SJSA1 (cell line): Measurements from ENCODE around the gene MYPN. TPM values are rescaled to one million over a fixed set of nuclear protein-coding genes. Genes with fewer than 3 reads are reported as not detected.
A peak's percentile ranks its signal among the peaks of the same experiment; 100 is the strongest.
"Not testable (repeated sequence)": the region's sequence is repeated elsewhere in the genome, so short reads cannot be mapped to it uniquely, and the experiment has no call there.

ENCODE experiments used
- DNase-seq, 2 experiments: peaks; one replicate each; pipeline ENCODE4 v3.0.0-alpha.2; 2015 to 2020; ENCODE audit warnings: low spot score in 2 of 2, low read depth in 1 of 2
- H3K27ac ChIP-seq: fragments of 250-450 bp; sonication (Bioruptor Pico); 2 replicates; pipeline ENCODE4 v1.5.1; 2020; ENCODE audit warnings: mild to moderate bottlenecking, moderate library complexity
- H3K27me3 ChIP-seq: fragments of 250-450 bp; sonication (Bioruptor Pico); replicated peaks from 2 replicates; pipeline ENCODE4 v1.5.1; 2020; ENCODE audit warnings: mild to moderate bottlenecking, moderate library complexity
- H3K36me3 ChIP-seq: fragments of 250-450 bp; sonication (Bioruptor Pico); 2 replicates; pipeline ENCODE4 v1.5.1; 2020; ENCODE audit warnings: mild to moderate bottlenecking
- H3K4me1 ChIP-seq: fragments of 250-450 bp; sonication (Bioruptor Pico); replicated peaks from 2 replicates; pipeline ENCODE4 v1.6.1; 2021; ENCODE audit warnings: mild to moderate bottlenecking
- H3K4me3 ChIP-seq: fragments of 250-450 bp; sonication (Bioruptor Pico); 2 replicates; pipeline ENCODE4 v1.5.1; 2020; ENCODE audit warnings: mild to moderate bottlenecking
- H3K9me3 ChIP-seq: fragments of 250-450 bp; sonication (Bioruptor Pico); replicated peaks from 2 replicates; pipeline ENCODE4 v1.5.1; 2020; ENCODE audit warnings: mild to moderate bottlenecking
- total RNA-seq: library from RNA; depleted of rRNA; stranded (reverse); fragments of >200 nt; shearing (Covaris generic); gene quantifications from 2 replicates; pipeline ENCODE4 v1.2.3, GENCODE V29; 2014

The MYPN gene
- total RNA-seq, 1 experiment from 2014 or later: 0.39 TPM

DNA sequence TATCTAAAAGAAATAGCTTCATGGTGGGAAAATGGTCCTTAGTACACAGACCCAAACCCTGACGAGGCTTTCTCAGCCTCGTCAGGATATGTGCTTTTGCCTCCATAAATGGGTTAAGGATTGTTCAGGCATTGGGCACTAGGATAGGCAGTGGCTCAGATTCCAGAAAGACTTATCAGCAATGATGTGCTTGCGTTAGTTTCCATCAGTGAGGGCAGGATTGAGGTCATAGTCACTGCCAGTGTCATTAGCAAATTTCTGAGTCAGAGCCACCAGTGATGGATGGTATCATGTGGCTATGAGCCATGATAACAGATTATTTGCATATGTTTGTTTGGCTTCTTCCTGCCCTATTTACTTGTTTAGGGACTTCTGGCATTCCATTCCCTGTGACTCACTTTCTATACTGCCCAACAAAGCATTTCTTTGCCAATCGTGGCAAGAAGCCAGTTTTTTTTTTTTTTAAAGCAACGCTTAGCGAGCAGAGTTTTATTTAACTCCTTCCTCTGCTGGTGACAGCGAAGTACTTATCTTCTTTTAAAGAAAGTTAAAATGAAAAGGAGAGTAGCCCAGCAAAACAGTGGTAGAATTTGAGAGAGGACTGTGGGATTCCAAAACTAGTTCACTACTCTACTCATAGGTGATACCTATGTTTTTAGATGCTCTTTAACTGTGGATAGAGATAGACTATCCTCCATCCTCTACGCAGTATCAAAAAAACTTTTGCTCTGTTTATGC lies 44.4 kb downstream of the MYPN start:
- Histone ChIP-seq H3K9me3 (no peaks in the 10 kb centered on the region), H3K27me3 (no peaks in the 10 kb centered on the region), H3K4me1 (peaks cover 41% of the 10 kb centered on the region), H3K36me3 (no peaks in the 10 kb centered on the region), H3K4me3 (no peak overlapping the region), H3K27ac (peak overlapping the region; percentile 79)
- peak; percentile 92 to 98 for DNase-seq

DNA sequence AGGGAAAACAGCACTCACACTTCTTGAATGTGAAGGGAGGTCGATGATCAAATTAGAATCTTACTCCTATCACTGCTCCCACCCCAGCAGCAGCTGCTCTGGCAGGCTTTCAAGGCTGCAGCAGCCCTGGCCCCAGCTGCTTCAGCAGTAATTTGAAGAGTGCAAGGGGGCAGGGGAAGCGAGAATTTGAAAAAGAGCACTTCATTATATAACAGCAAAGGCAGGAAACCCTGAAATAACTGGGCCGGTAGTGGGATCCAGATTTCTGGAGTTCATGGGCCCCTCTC lies 44.9 kb downstream of the MYPN start:
- DNase-seq: no peak
- Histone ChIP-seq H3K27me3 (no peaks in the 10 kb centered on the region), H3K36me3 (no peaks in the 10 kb centered on the region), H3K4me1 (peaks cover 41% of the 10 kb centered on the region), H3K27ac (peak overlapping the region; percentile 36), H3K4me3 (no peak overlapping the region), H3K9me3 (no peaks in the 10 kb centered on the region)

DNA sequence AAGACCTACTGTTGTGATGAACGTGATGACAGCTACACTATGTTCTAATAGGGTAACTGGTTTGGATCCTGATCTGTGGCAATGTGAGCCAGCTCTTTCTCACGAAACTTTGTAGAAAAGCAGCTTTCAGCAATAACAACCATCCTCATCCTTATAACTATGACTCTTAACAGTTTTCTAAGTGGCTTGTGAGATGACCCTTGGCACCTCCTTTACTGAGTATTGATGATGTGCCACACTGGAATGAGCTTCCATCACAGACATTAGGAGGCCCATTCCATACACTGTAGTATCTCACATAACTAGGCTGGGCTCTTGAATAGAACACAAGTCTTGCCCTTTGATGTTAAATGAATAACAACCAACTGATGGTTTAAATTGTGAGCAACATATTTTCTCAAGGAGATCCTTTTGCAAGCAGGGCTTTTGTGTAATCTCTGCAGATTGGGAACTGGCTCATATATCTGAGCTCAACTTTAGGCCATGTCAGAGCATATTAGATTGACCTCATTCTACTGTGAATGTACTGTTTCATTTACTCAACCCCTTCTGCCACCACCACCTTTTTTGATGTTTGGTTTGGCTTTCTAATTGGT lies 46.4 kb downstream of the MYPN start:
- H3K9me3 ChIP-seq: no peaks in the 10 kb centered on the region
- no peak for DNase-seq
- no peak overlapping the region for H3K4me3 ChIP-seq
- H3K4me1 ChIP-seq: peaks cover 41% of the 10 kb centered on the region
- H3K27me3 ChIP-seq: no peaks in the 10 kb centered on the region
- no peaks in the 10 kb centered on the region for H3K36me3 ChIP-seq
- no peak overlapping the region; the same call in 1 of the 2 replicates for H3K27ac ChIP-seq

DNA sequence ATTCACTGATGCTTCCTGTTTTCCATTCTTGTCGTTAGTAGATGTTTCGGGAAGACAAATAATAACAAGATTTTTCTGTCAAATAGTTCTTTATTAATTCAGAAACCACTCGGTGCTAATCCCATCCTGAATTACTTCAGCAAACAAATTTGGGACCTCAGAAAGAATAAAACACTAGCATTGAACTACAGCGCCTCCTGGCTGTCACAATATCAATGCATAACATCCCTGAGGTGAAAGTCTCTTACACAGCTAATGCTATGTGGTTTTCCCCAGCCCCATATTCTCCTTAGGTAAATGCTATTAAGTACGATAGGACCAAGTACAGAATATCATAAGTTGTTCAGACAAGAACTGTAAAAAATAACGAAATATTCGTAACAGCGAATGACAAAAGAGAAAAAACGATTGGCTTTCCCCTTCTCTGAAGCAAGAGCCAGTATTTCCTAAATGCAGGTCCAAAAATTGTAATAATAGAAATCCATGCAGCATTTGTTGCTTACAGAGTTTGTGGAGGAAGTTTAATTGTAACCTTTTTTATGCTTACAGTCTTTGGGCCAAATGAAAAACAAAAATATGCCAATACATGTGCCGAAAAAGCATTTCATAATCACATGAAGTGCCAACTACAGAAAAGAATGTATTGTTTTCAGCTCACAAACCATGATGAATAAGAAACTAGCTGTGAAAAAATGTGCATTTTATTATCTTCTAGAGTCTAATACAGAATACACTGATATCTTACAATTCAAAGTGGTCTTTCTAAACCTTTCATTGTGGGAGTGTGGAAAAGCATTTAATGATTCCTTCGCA lies 47.3 kb downstream of the MYPN start:
- no peaks in the 10 kb centered on the region for H3K9me3 ChIP-seq
- H3K27ac ChIP-seq: no peak overlapping the region
- H3K4me1 ChIP-seq: peaks cover 41% of the 10 kb centered on the region
- H3K27me3 ChIP-seq: no peaks in the 10 kb centered on the region
- H3K36me3 ChIP-seq: no peaks in the 10 kb centered on the region
- no peak overlapping the region for H3K4me3 ChIP-seq
- DNase-seq: peak; percentile 54 to 55

DNA sequence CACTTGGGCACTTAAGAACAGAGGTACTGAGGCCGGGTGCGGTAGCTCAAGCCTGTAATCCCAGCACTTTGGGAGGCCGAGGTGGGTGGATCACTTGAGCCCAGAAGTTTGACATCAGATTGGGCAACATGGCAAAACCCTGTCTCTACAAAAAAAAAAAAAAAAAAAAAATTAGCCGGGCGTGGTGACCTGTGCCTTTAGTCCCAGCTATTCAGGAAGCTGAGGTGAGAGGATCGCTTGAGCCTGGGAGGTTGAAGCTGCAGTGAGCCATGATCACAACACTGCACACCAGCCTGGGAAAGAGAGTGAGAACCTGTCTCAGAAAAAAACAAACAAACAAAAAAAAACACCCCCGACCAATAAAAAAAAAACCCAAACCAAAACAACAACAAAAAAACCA lies 48.2 kb downstream of the MYPN start:
- not testable (repeated sequence) for DNase-seq, H3K4me3 ChIP-seq, H3K9me3 ChIP-seq, H3K27ac ChIP-seq, H3K27me3 ChIP-seq, H3K36me3 ChIP-seq
- H3K4me1 ChIP-seq: peaks cover 41% of the 10 kb centered on the region

DNA sequence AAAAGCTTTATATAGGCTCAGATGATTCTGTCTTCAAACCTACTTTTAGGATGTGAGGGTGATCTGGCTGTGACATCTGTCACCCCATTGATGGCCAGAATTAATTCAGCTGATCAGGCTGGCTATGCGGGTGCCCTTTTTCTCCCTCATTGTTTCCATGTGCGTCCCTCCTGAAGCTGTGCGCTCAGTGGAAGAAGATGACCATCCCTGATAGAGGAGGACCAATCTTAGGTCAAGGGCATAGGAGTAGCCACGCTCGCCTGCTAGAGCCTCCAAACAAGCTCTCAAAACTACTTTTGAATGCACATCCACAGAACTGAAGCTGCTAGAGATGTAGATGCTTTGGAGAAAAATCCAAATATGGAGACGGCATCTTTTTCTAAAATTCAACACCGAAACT lies 48.7 kb downstream of the MYPN start:
- no peaks in the 10 kb centered on the region for H3K36me3 ChIP-seq
- no peak overlapping the region for H3K4me3 ChIP-seq
- H3K27ac ChIP-seq: no peak overlapping the region
- H3K9me3 ChIP-seq: no peaks in the 10 kb centered on the region
- H3K27me3 ChIP-seq: no peaks in the 10 kb centered on the region
- H3K4me1 ChIP-seq: peaks cover 39% of the 10 kb centered on the region
- DNase-seq: no peak

DNA sequence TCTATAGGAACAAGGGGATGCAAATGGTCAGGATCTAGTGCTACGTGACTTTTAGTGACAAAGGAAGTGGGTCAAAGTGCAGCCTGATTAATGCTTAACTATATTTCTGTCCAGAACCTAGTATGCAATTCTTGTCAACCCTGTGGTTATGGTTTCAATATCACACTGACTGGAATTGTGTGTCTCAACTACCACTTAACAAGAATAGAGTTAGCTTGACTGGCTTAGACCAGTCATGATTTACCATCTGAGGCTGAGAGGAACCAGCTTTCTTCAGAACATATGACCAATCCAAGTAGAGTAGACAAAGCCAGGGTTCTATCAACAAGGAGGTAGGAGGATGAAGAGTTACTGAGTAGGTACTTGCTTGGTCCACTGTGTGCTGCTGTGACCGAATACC lies 54.4 kb downstream of the MYPN start:
- no peak overlapping the region for H3K4me3 ChIP-seq
- no peaks in the 10 kb centered on the region; the same call in 1 of the 2 replicates for H3K9me3 ChIP-seq
- H3K27me3 ChIP-seq: no peaks in the 10 kb centered on the region
- DNase-seq: no peak
- H3K36me3 ChIP-seq: no peaks in the 10 kb centered on the region
- H3K27ac ChIP-seq: no peak overlapping the region
- no peaks in the 10 kb centered on the region for H3K4me1 ChIP-seq

DNA sequence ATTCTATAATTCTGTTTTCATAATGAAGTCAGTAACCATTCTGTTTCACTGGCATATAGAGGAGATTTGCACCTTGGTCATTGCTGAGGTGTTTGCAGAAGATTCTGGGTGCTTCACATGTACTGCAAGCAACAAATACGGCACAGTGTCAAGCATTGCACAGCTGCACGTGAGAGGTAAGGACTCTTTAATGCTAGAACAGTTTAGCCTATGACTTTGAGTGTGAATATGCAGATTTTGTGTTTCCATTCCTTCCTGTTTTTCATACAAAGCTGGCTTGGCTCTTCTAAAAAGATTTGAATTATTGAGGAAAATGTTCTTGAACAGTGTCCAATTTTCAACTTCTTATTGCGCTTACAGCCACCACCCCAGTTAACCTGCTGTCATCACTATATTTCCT lies 56.4 kb downstream of the MYPN start:
- H3K27ac ChIP-seq: no peak overlapping the region
- DNase-seq: no peak
- no peaks in the 10 kb centered on the region; the same call in 1 of the 2 replicates for H3K9me3 ChIP-seq
- H3K27me3 ChIP-seq: no peaks in the 10 kb centered on the region
- no peaks in the 10 kb centered on the region for H3K4me1 ChIP-seq
- no peak overlapping the region for H3K4me3 ChIP-seq
- H3K36me3 ChIP-seq: no peaks in the 10 kb centered on the region

DNA sequence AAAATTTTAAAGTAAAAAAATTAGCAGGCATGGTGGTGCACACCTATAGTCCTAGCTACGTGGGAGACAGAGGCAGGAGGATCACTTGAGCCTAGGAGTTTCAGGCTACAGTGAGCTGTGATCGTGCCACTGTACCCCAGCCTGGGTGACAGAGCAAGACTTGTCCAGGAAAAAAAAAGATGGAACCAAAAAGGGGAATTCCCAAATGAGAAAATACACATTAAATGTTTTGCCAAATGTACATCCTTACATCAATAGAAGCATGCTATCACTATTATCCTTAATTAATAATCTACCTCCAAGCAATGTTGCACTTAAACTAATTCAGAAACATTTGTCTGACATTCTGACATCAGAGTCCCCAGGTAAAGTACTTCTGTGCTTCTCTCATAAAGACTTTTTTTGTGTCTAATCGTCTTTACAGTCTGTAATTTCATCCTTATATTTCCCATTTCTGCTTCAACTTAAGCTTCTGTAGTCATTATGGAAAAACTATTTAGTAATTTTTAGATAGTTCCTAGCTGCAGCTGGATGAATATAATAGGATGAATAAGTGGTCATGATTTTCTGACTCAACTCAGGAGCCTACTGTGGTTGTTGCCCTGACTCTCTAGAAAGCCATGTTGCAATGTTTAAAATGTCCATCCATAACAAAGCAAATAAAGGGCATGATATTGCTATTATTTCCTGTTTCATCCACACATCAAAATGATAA lies 57.7 kb downstream of the MYPN start:
- Histone ChIP-seq H3K36me3 (no peaks in the 10 kb centered on the region), H3K4me3 (no peak overlapping the region), H3K9me3 (no peaks in the 10 kb centered on the region; the same call in 1 of the 2 replicates), H3K27ac (no peak overlapping the region), H3K4me1 (no peaks in the 10 kb centered on the region), H3K27me3 (no peaks in the 10 kb centered on the region)
- no peak for DNase-seq

DNA sequence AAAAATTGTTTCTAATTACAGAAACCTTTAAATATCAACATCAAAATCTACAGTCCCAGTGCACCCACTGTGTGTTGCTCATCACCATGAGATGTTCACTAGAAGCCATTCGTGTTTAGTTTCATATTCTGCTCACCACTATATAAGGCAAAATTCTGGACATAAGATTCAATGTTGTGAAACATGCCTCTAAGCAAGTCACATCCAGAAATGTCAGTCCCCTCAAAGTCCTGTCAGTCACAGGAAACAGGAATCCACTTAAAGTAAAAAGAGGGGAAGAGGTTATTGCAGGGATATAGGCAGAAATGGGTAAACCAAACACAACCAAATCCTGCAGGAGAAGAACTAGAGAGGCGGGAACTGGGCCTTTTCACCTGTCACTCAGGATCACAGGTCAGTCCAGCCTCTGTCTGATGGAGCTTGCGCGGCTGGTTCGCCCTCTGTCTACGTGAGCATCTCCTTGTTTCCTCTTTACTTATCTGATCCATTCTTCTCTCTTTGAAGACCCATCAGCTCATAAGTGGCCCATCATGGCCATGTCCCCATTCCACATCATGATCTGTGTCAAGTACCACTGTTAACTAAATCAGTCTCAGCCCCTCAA lies 58.4 kb downstream of the MYPN start:
- Histone ChIP-seq H3K27ac (no peak overlapping the region), H3K36me3 (no peaks in the 10 kb centered on the region)

DNA sequence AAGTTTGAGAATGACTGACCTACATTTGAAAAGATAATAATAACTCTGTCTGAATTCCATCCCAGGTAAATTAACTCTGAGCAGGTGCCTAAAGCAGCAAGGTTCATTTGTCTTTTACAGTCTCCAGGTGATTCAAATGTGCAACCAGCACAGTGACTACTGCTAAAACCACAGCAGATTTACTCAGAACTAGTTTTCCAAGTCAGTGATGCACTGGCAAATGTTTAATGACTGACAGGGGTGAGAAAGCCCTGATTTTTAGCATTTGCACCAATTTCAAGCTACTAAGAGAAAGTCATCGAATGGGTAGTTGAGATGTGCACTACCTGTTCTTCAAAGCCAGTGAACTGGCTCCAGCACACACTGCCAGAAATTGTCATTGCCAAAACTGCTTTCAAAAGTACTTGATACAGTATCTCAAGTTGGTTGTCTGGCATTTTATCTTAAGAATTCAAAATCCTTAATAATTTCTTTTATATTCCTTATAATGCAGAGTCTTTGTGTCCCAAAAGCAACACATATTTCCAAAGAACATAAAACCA lies 62.3 kb downstream of the MYPN start:
- no peak for DNase-seq
- Histone ChIP-seq H3K4me3 (no peak overlapping the region), H3K9me3 (no peaks in the 10 kb centered on the region), H3K36me3 (no peaks in the 10 kb centered on the region), H3K27ac (no peak overlapping the region), H3K27me3 (no peaks in the 10 kb centered on the region), H3K4me1 (no peaks in the 10 kb centered on the region)

More for the DNA sequence above, 58.4 kb downstream of the MYPN start:
- Histone ChIP-seq H3K4me3 (no peak overlapping the region), H3K4me1 (no peaks in the 10 kb centered on the region), H3K27me3 (no peaks in the 10 kb centered on the region), H3K9me3 (no peaks in the 10 kb centered on the region; the same call in 1 of the 2 replicates)
- no peak for DNase-seq

DNA sequence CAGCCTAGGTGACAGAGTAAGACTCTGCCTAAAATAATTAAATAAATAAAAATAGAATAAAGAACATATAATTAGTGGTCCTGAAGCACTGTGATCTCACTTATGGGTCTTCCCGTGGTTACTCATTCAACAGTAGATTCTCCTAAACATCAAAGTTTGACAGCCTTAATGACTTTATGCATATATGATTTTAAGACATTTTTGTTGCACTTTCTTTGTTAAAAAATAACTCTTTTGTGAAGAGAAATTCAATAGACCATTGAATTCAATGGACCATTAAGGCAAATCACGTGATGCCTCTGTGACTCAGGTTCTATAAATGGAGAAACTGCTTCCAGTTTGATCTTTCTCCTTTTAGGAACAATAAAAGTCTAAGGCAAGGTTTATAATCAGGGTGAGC lies 63.0 kb downstream of the MYPN start:
- Histone ChIP-seq H3K9me3 (no peaks in the 10 kb centered on the region), H3K27ac (no peak overlapping the region), H3K27me3 (no peaks in the 10 kb centered on the region), H3K4me3 (no peak overlapping the region), H3K36me3 (no peaks in the 10 kb centered on the region), H3K4me1 (no peaks in the 10 kb centered on the region)
- DNase-seq: no peak

DNA sequence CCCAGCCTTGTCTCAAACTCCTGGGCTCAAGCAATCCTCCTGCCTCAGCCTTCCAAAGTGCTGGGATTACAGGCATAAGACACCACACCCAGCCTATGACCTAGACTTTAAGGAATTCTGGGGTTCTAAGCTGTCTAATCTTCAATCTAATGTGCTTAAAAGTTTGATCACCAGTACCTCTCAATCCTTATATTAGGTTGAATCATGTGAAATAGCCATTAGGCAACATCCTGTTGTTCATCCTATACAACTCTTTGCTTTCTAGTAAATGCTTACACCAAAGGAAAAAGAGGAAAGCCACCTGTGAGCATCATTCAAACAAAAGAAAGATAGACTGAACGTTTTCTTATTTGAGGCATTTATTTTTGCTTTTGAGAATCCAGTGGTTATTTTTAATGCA lies 66.7 kb downstream of the MYPN start:
- DNase-seq: no peak
- H3K4me1 ChIP-seq: no peaks in the 10 kb centered on the region
- no peak overlapping the region for H3K4me3 ChIP-seq
- H3K27me3 ChIP-seq: no peaks in the 10 kb centered on the region
- no peaks in the 10 kb centered on the region for H3K9me3 ChIP-seq
- H3K27ac ChIP-seq: no peak overlapping the region
- no peaks in the 10 kb centered on the region for H3K36me3 ChIP-seq
